Immature natural killer cell (primary cell): Measurements from ENCODE around the gene PRPF18. TPM values are rescaled to one million over a fixed set of nuclear protein-coding genes. Genes with fewer than 3 reads are reported as not detected.
A peak's percentile ranks its signal among the peaks of the same experiment; 100 is the strongest.

Experiments used
- DNase-seq, 3 donors: peaks; one replicate each; pipeline ENCODE4 v3.0.0; 2022; ENCODE audit warnings: mixed read lengths in 1 of 3
- H3K27ac Mint-ChIP-seq, 6 donors: one replicate each; pipeline ENCODE4 v1.8.0; 2020; ENCODE audit warnings: mixed read lengths in 6 of 6, mild to moderate bottlenecking in 5 of 6, inconsistent platforms in 4 of 6, moderate library complexity in 3 of 6
- H3K27me3 Mint-ChIP-seq, 3 donors: one replicate each; pipeline ENCODE4 v1.8.0; 2020 to 2021; ENCODE audit warnings: low read depth in 3 of 3, mild to moderate bottlenecking in 3 of 3, mixed read lengths in 3 of 3, moderate library complexity in 3 of 3, inconsistent platforms in 1 of 3
- H3K36me3 Mint-ChIP-seq, 3 donors: one replicate each; pipeline ENCODE4 v1.8.0; 2020; ENCODE audit warnings: mixed read lengths in 3 of 3, inconsistent platforms in 2 of 3, mild to moderate bottlenecking in 2 of 3
- H3K4me1 Mint-ChIP-seq, 2 donors: one replicate each; pipeline ENCODE4 v1.8.0; 2020; ENCODE audit warnings: inconsistent platforms in 2 of 2, mild to moderate bottlenecking in 2 of 2, mixed read lengths in 2 of 2, moderate library complexity in 1 of 2
- H3K4me3 Mint-ChIP-seq, 5 donors: one replicate each; pipeline ENCODE4 v1.8.0; 2020; ENCODE audit warnings: mild to moderate bottlenecking in 5 of 5, mixed read lengths in 5 of 5, inconsistent platforms in 3 of 5, moderate library complexity in 3 of 5
- H3K9me3 Mint-ChIP-seq, 6 donors: one replicate each; pipeline ENCODE4 v1.8.0; 2020; ENCODE audit warnings: mild to moderate bottlenecking in 6 of 6, mixed read lengths in 6 of 6, inconsistent platforms in 4 of 6, moderate library complexity in 3 of 6
- polyA plus RNA-seq, 3 donors: library from polyadenylated mRNA; unstranded; fragments of 300-500 nt; fragmentation: Illumina TruSeq; gene quantifications; one replicate each; pipeline ENCODE4 v1.2.3, GENCODE V29; 2021

The PRPF18 gene
- polyA plus RNA-seq, 3 donors from 2014 or later, result 48.5 to 60.8 (median 50.1) TPM

- peaks cover 0 to 2% (median 0%) of the 10 kb centered on the region in 3 donors for H3K27me3 Mint-ChIP-seq
- H3K4me3 Mint-ChIP-seq, result no peak overlapping the region
- no peak for DNase-seq
- H3K4me1 Mint-ChIP-seq, result peaks cover 0 to 4% of the 10 kb centered on the region in 2 donors
- H3K36me3 Mint-ChIP-seq, result peaks cover 49 to 54% (median 53%) of the 10 kb centered on the region in 3 donors
- H3K27ac Mint-ChIP-seq, result no peak overlapping the region
- peaks cover 6 to 14% (median 11%) of the 10 kb centered on the region in 6 donors for H3K9me3 Mint-ChIP-seq
Observed at GRCh38 chr10:13637303-13637856, 50.6 kb downstream of the PRPF18 start.

GRCh38 chr10:13637894-13638293 lies 51.1 kb downstream of the PRPF18 start:
- no peak for DNase-seq
- Mint-ChIP-seq H3K4me3 (no peak overlapping the region), H3K27me3 (peaks cover 0 to 2% (median 0%) of the 10 kb centered on the region in 3 donors), H3K4me1 (peaks cover 0 to 4% of the 10 kb centered on the region in 2 donors), H3K36me3 (peaks cover 52 to 57% (median 56%) of the 10 kb centered on the region in 3 donors), H3K9me3 (peaks cover 6 to 19% (median 16%) of the 10 kb centered on the region in 6 donors), H3K27ac (no peak overlapping the region)

- peaks cover 59 to 72% (median 59%) of the 10 kb centered on the region in 3 donors for H3K36me3 Mint-ChIP-seq
- H3K4me3 Mint-ChIP-seq, result no peak overlapping the region
- H3K4me1 Mint-ChIP-seq, result no peaks in the 10 kb centered on the region
- no peak overlapping the region for H3K27ac Mint-ChIP-seq
- peaks cover 6 to 20% (median 16%) of the 10 kb centered on the region in 6 donors for H3K9me3 Mint-ChIP-seq
- DNase-seq, result no peak
- H3K27me3 Mint-ChIP-seq, result peaks cover 2% of the 10 kb centered on the region in 3 donors
Observed at GRCh38 chr10:13642293-13642692, 55.5 kb downstream of the PRPF18 start.

GRCh38 chr10:13643016-13643415 lies 56.3 kb downstream of the PRPF18 start:
- no peak overlapping the region for H3K4me3 Mint-ChIP-seq
- peaks cover 5 to 20% (median 16%) of the 10 kb centered on the region in 6 donors for H3K9me3 Mint-ChIP-seq
- H3K27me3 Mint-ChIP-seq, result peaks cover 0 to 2% (median 2%) of the 10 kb centered on the region in 3 donors
- peaks cover 0 to 2% of the 10 kb centered on the region in 2 donors for H3K4me1 Mint-ChIP-seq
- H3K36me3 Mint-ChIP-seq, result peaks cover 57 to 70% (median 57%) of the 10 kb centered on the region in 3 donors
- H3K27ac Mint-ChIP-seq, result no peak overlapping the region
- DNase-seq, result no peak

- no peak for DNase-seq
- peaks cover 0 to 2% (median 2%) of the 10 kb centered on the region in 3 donors for H3K27me3 Mint-ChIP-seq
- H3K4me1 Mint-ChIP-seq, result peaks cover 0 to 3% of the 10 kb centered on the region in 2 donors
- no peak overlapping the region for H3K4me3 Mint-ChIP-seq
- H3K36me3 Mint-ChIP-seq, result peaks cover 52 to 66% (median 53%) of the 10 kb centered on the region in 3 donors
- no peak overlapping the region for H3K27ac Mint-ChIP-seq
- peaks cover 2 to 20% (median 16%) of the 10 kb centered on the region in 6 donors for H3K9me3 Mint-ChIP-seq
Observed at GRCh38 chr10:13644866-13645265, 58.1 kb downstream of the PRPF18 start.

- Mint-ChIP-seq H3K27me3 (peaks cover 0 to 2% (median 2%) of the 10 kb centered on the region in 3 donors), H3K4me3 (no peak overlapping the region), H3K4me1 (peaks cover 0 to 3% of the 10 kb centered on the region in 2 donors), H3K27ac (no peak overlapping the region), H3K9me3 (no peaks in the 10 kb centered on the region), H3K36me3 (peaks cover 24 to 36% (median 24%) of the 10 kb centered on the region in 3 donors)
- DNase-seq, result no peak
Observed at GRCh38 chr10:13648425-13648824, 61.7 kb downstream of the PRPF18 start.

- no peaks in the 10 kb centered on the region for H3K9me3 Mint-ChIP-seq
- H3K27me3 Mint-ChIP-seq, result peaks cover 0 to 2% (median 2%) of the 10 kb centered on the region in 3 donors
- no peak for DNase-seq
- H3K4me1 Mint-ChIP-seq, result peaks cover 0 to 3% of the 10 kb centered on the region in 2 donors
- H3K27ac Mint-ChIP-seq, result no peak overlapping the region
- no peak overlapping the region for H3K4me3 Mint-ChIP-seq
- peaks cover 17 to 29% (median 18%) of the 10 kb centered on the region in 3 donors for H3K36me3 Mint-ChIP-seq
Observed at GRCh38 chr10:13649844-13650520, 63.2 kb downstream of the PRPF18 start.

GRCh38 chr10:13650961-13651360 lies 64.2 kb downstream of the PRPF18 start:
- H3K27ac Mint-ChIP-seq, result no peak overlapping the region

GRCh38 chr10:13651969-13652720 lies 65.4 kb downstream of the PRPF18 start:
- Mint-ChIP-seq H3K4me3 (no peak overlapping the region), H3K4me1 (peaks cover 0 to 3% of the 10 kb centered on the region in 2 donors), H3K9me3 (no peaks in the 10 kb centered on the region), H3K27ac (peak overlapping the region in 2 of 6 donors; percentile 54 to 58), H3K36me3 (peaks cover 4 to 12% (median 12%) of the 10 kb centered on the region in 3 donors), H3K27me3 (no peaks in the 10 kb centered on the region)
- DNase-seq, result no peak

More at GRCh38 chr10:13650961-13651360, 64.2 kb downstream of the PRPF18 start:
- no peak for DNase-seq
- Mint-ChIP-seq H3K9me3 (no peaks in the 10 kb centered on the region), H3K36me3 (peaks cover 9 to 20% (median 11%) of the 10 kb centered on the region in 3 donors), H3K27me3 (peaks cover 0 to 2% (median 2%) of the 10 kb centered on the region in 3 donors), H3K4me3 (no peak overlapping the region), H3K4me1 (peaks cover 0 to 3% of the 10 kb centered on the region in 2 donors)

GRCh38 chr10:13652860-13653259 lies 66.1 kb downstream of the PRPF18 start:
- DNase-seq, result no peak
- Mint-ChIP-seq H3K27ac (no peak overlapping the region), H3K27me3 (no peaks in the 10 kb centered on the region), H3K36me3 (peaks cover 4 to 12% (median 9%) of the 10 kb centered on the region in 3 donors), H3K4me1 (peaks cover under 1 to 2% of the 10 kb centered on the region in 2 donors), H3K4me3 (no peak overlapping the region), H3K9me3 (no peaks in the 10 kb centered on the region)

- peaks cover 12 to 14% of the 10 kb centered on the region in 2 donors for H3K4me1 Mint-ChIP-seq
Observed at GRCh38 chr10:13654118-13654830, 67.5 kb downstream of the PRPF18 start.

GRCh38 chr10:13654846-13655245 lies 68.1 kb downstream of the PRPF18 start:
- peaks cover 0 to 6% (median 3%) of the 10 kb centered on the region in 3 donors for H3K36me3 Mint-ChIP-seq
- H3K27ac Mint-ChIP-seq, result no peak overlapping the region
- H3K27me3 Mint-ChIP-seq, result peaks cover 0 to under 1% (median under 1%) of the 10 kb centered on the region in 3 donors
- H3K4me3 Mint-ChIP-seq, result no peak overlapping the region
- no peak for DNase-seq
- H3K9me3 Mint-ChIP-seq, result no peaks in the 10 kb centered on the region
- peaks cover 18 to 20% of the 10 kb centered on the region in 2 donors for H3K4me1 Mint-ChIP-seq

More at GRCh38 chr10:13654118-13654830, 67.5 kb downstream of the PRPF18 start:
- no peaks in the 10 kb centered on the region for H3K9me3 Mint-ChIP-seq
- no peaks in the 10 kb centered on the region for H3K27me3 Mint-ChIP-seq
- peak overlapping the region in 2 of 6 donors; percentile 7 to 53 for H3K27ac Mint-ChIP-seq
- H3K4me3 Mint-ChIP-seq, result no peak overlapping the region
- DNase-seq, result no peak
- peaks cover under 1 to 6% (median 3%) of the 10 kb centered on the region in 3 donors for H3K36me3 Mint-ChIP-seq
